Mesendoderm (in vitro differentiated cells): ENCODE data around the gene ZNF587.
"Not testable (repeated sequence)": the region's sequence is repeated elsewhere in the genome, so short reads cannot be mapped to it uniquely, and the experiment has no call there.

ENCODE experiments used
- DNase-seq: peaks from one replicate; pipeline ENCODE4 v3.0.0; 2013
- H2AK5ac ChIP-seq: 2 replicates; pipeline ENCODE4 v1.6.1; 2013; ENCODE audit warnings: low read length, inconsistent platforms
- H2BK120ac ChIP-seq: 2 replicates; pipeline ENCODE4 v1.6.1; 2013; ENCODE audit warnings: low read depth, mild to moderate bottlenecking, low read length, moderate library complexity, mixed read lengths
- H2BK15ac ChIP-seq: replicated peaks from 2 replicates; pipeline ENCODE4 v1.6.1; 2013; ENCODE audit warnings: low read depth, mild to moderate bottlenecking, moderate library complexity
- H2BK5ac ChIP-seq: 2 replicates; pipeline ENCODE4 v1.6.1; 2013; ENCODE audit warnings: low read length, inconsistent platforms
- H3K18ac ChIP-seq: 2 replicates; pipeline ENCODE4 v1.6.1; 2013; ENCODE audit warnings: mild to moderate bottlenecking, low read length, mixed read lengths
- H3K23ac ChIP-seq: one replicate; pipeline ENCODE4 v1.6.1; 2013; ENCODE audit warnings: low read length
- H3K27ac ChIP-seq: 2 replicates; pipeline ENCODE4 v1.5.1; 2013; ENCODE audit warnings: low read depth, mild to moderate bottlenecking, inconsistent platforms, low read length, moderate library complexity
- H3K27me3 ChIP-seq: 2 replicates; pipeline ENCODE4 v1.6.1; 2013; ENCODE audit warnings: low read length, control low read depth, mild to moderate bottlenecking, inconsistent platforms; ENCODE audit not compliant: insufficient read depth, poor library complexity
- H3K36me3 ChIP-seq: 2 replicates; pipeline ENCODE4 v1.6.1; 2013; ENCODE audit warnings: low read length, inconsistent platforms; ENCODE audit not compliant: control insufficient read depth, insufficient read depth
- H3K4ac ChIP-seq: one replicate; pipeline ENCODE4 v1.6.1; 2013; ENCODE audit warnings: low read depth, mild to moderate bottlenecking, low read length, moderate library complexity
- H3K4me1 ChIP-seq: 2 replicates; pipeline ENCODE4 v1.6.1; 2013; ENCODE audit warnings: low read depth, low read length, inconsistent platforms; ENCODE audit not compliant: control insufficient read depth
- H3K4me2 ChIP-seq: 2 replicates; pipeline ENCODE4 v1.6.1; 2013; ENCODE audit warnings: low read length
- H3K4me3 ChIP-seq: 2 replicates; pipeline ENCODE4 v1.5.1; 2013; ENCODE audit warnings: mild to moderate bottlenecking, low read length
- H3K56ac ChIP-seq: one replicate; pipeline ENCODE4 v1.6.1; 2013; ENCODE audit warnings: low read length
- H3K79me1 ChIP-seq: 2 replicates; pipeline ENCODE4 v1.6.1; 2013; ENCODE audit warnings: low read length, inconsistent platforms
- H3K79me2 ChIP-seq: 2 replicates; pipeline ENCODE4 v1.6.1; 2013; ENCODE audit warnings: mild to moderate bottlenecking, low read length; ENCODE audit not compliant: control insufficient read depth, insufficient read depth
- H3K9ac ChIP-seq: 2 replicates; pipeline ENCODE4 v1.6.1; 2013; ENCODE audit warnings: low read length, inconsistent platforms
- H4K5ac ChIP-seq: one replicate; pipeline ENCODE4 v1.6.1; 2013; ENCODE audit warnings: low read length
- H4K8ac ChIP-seq: one replicate; pipeline ENCODE4 v1.6.1; 2013; ENCODE audit warnings: low read depth, mild to moderate bottlenecking, control low read depth, low read length, moderate library complexity
- WGBS: extraction: QIAGEN DNeasy Blood & Tissue Kit; methylation state at CpG from one replicate; pipeline ENCODE4 v1.1.7; 2013; ENCODE audit warnings: low lambda C conversion rate, missing lambda C conversion rate; ENCODE audit not compliant: insufficient coverage; ENCODE audit errors: extremely low coverage; 5-methylcytosine and 5-hydroxymethylcytosine counted together

ZNF587 gene

DNA sequence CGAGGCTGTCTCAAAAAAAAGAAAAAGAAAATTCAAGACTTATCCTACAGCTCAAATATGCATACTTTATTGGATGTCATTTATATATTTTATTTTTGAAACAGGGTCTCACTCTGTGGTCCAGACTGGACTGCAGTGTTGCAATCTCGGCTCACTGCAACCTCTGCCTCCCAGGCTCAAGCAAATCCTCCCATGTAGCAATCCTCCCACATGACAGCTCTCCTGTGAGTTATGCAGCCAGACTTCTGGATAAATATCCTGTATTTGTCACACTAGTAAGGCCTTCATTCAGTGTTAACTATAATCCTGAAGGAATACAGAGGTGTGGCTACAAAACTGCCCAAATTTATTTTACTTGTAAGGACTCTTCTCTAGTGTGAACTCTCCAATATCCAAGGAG lies 42.1 kb upstream of the ZNF587 start:
- Histone ChIP-seq H3K4me3 (no peak overlapping the region), H3K27ac (no peak overlapping the region), H3K79me2 (peaks cover 15% of the 10 kb centered on the region), H2AK5ac (no peak overlapping the region), H2BK120ac (no peak overlapping the region), H3K4me2 (no peak overlapping the region), H3K36me3 (peaks cover 5% of the 10 kb centered on the region), H2BK5ac (no peak overlapping the region), H3K4ac (no peak overlapping the region), H4K8ac (no peak overlapping the region), H3K56ac (no peak overlapping the region), H2BK15ac (no peak overlapping the region), H4K5ac (no peak overlapping the region), H3K9ac (no peak overlapping the region), H3K4me1 (peaks cover 3% of the 10 kb centered on the region), H3K27me3 (no peaks in the 10 kb centered on the region), H3K79me1 (peaks cover 11% of the 10 kb centered on the region), H3K23ac (no peak overlapping the region), H3K18ac (no peak overlapping the region)
- WGBS: no CpG with 5 or more reads among the region's 2 CpGs
- DNase-seq: no peak

- peak; percentile 95 for DNase-seq
- H4K5ac ChIP-seq, H4K8ac ChIP-seq, H3K56ac ChIP-seq, H2BK5ac ChIP-seq, H3K23ac ChIP-seq, H3K36me3 ChIP-seq, H3K27me3 ChIP-seq, H2BK120ac ChIP-seq, H3K4me3 ChIP-seq, H3K4ac ChIP-seq, H2BK15ac ChIP-seq, H3K4me1 ChIP-seq, H3K4me2 ChIP-seq, H3K18ac ChIP-seq, H3K9ac ChIP-seq, H2AK5ac ChIP-seq: not testable (repeated sequence)
- peaks cover 13% of the 10 kb centered on the region for H3K79me1 ChIP-seq
- peak overlapping the region; percentile 13 for H3K27ac ChIP-seq
- peaks cover 32% of the 10 kb centered on the region for H3K79me2 ChIP-seq
- WGBS: no CpG with 5 or more reads among the region's 17 CpGs
Observed at GRCh38 chr19:57810410-57811295, 39.0 kb upstream of the ZNF587 start.

GRCh38 chr19:57812226-57812625 lies 37.4 kb upstream of the ZNF587 start:
- Histone ChIP-seq H4K5ac (no peak overlapping the region), H2BK120ac (no peak overlapping the region), H3K27ac (no peak overlapping the region), H2AK5ac (no peak overlapping the region), H3K9ac (no peak overlapping the region), H3K4me3 (no peak overlapping the region), H3K4me2 (peak overlapping the region; percentile 23), H3K4me1 (peaks cover 3% of the 10 kb centered on the region), H3K18ac (no peak overlapping the region), H3K79me2 (peaks cover 30% of the 10 kb centered on the region), H3K79me1 (peaks cover 12% of the 10 kb centered on the region), H2BK5ac (no peak overlapping the region), H3K36me3 (peaks cover 5% of the 10 kb centered on the region), H3K56ac (no peak overlapping the region), H3K23ac (no peak overlapping the region), H3K4ac (no peak overlapping the region), H2BK15ac (no peak overlapping the region), H4K8ac (no peak overlapping the region), H3K27me3 (no peaks in the 10 kb centered on the region)
- no CpG with 5 or more reads among the region's 3 CpGs for WGBS
- no peak for DNase-seq

DNA sequence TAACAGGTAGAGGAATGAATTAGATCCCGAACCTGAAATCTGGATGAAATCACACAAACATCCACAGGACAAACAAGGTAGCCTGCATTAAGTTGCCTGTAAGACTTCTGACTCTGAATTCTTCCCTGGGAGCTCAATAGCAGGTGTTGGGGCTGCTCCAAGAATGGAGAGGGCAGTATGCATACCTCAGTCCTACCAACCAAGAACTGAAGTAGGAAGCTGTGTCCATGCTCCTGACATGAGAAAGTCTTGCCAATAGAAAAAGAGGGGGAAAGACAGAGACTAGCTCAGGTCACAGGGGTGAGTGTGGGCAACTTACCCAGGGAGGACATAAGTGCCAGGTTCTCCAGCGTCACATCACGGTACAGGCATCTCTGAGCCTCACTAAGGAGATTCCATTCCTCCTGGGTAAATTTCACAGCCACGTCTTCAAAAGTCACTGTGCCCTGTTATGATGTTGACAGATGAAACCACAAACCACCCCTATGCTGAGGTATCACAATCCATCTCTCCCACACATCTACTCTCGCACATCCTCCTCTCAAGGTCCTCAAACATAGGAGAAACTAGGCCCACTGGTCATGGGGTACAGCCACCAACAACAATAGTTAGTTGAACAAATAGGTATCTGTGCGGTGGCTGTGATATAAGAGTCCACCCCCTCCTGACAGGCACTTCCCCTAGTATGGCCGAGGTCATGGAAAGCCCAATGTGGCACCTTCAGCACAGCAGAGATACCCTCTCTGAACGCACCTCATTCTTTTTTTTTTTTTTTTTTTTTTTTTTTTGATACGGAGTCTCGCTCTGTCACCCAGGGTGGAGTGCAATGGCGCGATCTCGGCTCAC lies 36.5 kb upstream of the ZNF587 start:
- H3K4me3 ChIP-seq, H4K8ac ChIP-seq, H2AK5ac ChIP-seq, H3K4me1 ChIP-seq, DNase-seq, H4K5ac ChIP-seq, H3K27ac ChIP-seq, H3K4me2 ChIP-seq, H3K18ac ChIP-seq, H2BK15ac ChIP-seq, H3K36me3 ChIP-seq, H2BK5ac ChIP-seq, H3K27me3 ChIP-seq, H3K23ac ChIP-seq, H3K56ac ChIP-seq, H2BK120ac ChIP-seq, H3K4ac ChIP-seq: not testable (repeated sequence)
- Histone ChIP-seq H3K79me2 (peaks cover 28% of the 10 kb centered on the region), H3K9ac (peak overlapping the region; percentile 42), H3K79me1 (peaks cover 11% of the 10 kb centered on the region)
- no CpG with 5 or more reads among the region's 13 CpGs for WGBS

GRCh38 chr19:57813919-57814504 lies 35.6 kb upstream of the ZNF587 start:
- Histone ChIP-seq H3K23ac (no peak overlapping the region), H3K4me1 (peaks cover 3% of the 10 kb centered on the region), H3K18ac (peak overlapping the region; percentile 35), H2BK15ac (no peak overlapping the region), H3K4me2 (peak overlapping the region; percentile 60), H4K5ac (no peak overlapping the region), H3K4me3 (peak overlapping the region; percentile 87), H3K79me1 (peaks cover 7% of the 10 kb centered on the region), H3K27me3 (no peaks in the 10 kb centered on the region), H2BK120ac (no peak overlapping the region), H3K27ac (no peak overlapping the region), H3K4ac (peak overlapping the region; percentile 28), H4K8ac (no peak overlapping the region), H3K9ac (peak overlapping the region; percentile 94), H2BK5ac (peak overlapping the region; percentile 86), H3K56ac (peak overlapping the region; percentile 98), H2AK5ac (no peak overlapping the region), H3K36me3 (peaks cover 1% of the 10 kb centered on the region), H3K79me2 (peaks cover 28% of the 10 kb centered on the region)
- WGBS: no CpG with 5 or more reads among the region's 13 CpGs
- DNase-seq: peak; percentile 65
